ENCODE results near the gene PCNX2. TPM values are rescaled to one million over a fixed set of nuclear protein-coding genes. Genes with fewer than 3 reads are reported as not detected.

The PCNX2 gene
- total RNA-seq, 3 donors from 2014 or later = 6.0 to 11.3 (median 8.5) TPM

DNA sequence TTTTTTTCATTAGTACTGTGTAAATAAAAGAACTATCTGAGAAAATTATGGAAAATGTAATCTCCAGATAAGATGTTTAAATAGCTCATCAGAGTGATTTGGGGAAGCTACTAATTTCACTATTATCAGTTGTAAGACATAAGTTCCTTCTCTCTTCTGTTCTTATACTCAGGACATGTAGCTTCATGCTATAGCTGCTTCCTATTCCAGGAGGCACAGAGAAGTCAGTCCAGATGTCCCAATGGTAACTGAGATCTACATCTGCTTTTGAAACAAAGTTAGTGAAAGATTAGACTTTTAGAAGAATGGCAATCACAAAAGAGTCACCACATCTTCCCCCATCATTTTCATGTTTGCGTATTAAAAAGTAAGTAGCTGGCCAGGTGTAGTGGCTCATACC is 37.6 kb upstream of the PCNX2 start:
- H3K4me1 ChIP-seq (ENCODE audit: low read depth) = peaks cover 23% of the 10 kb centered on the region
- ATAC-seq (no peak), DNase-seq (no peak)
- intact Hi-C loops (cut with DNase I, micrococcal nuclease) = no loop called here
- no peak for TF ChIP-seq CTCF (IDR thresholded peaks at IDR 0.05)
- no peaks in the 10 kb centered on the region for H3K36me3 ChIP-seq (ENCODE audit: low read depth)
- no peak overlapping the region for H3K4me3 ChIP-seq
- no peaks in the 10 kb centered on the region for H3K9me3 ChIP-seq

DNA sequence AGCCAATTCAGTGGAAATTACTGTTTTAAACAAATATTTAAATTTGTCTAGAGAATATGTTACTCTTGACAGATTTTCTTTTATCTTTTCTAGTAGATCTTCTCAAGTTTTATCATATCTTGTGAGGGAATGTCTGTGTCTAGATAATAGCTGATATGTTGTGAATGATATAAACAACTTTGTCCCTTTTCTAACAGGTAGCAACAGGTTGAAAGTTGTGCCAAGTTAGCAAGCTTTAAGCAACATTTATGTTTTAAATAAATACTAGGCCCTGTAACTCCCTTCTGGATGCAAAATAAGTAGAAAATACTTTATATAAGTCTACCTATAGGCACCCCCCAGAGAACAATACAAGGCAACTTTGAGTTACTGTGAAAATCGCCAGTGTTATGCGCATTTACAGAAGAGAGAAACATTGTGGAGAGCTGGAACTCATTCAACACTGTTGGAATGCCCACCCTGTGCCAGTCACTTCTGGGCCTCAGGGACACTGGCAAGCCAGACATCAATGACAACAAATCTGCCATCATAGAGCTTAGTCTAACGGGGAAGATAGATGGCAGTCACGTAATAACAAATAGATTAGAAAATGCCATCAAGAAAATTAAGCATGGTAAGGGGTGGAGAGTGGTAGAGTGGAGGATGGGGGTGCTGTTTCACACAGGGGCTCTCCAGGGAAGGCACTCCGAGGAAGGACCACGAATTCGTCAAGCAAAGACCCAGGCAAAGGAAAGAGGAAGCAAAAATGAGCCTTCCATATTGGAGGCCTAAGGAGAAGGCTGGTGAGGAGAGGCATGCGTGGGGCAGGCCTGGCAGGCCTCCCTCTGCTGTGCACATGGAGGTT is 36.4 kb upstream of the PCNX2 start:
- H3K4me1 ChIP-seq (ENCODE audit: low read depth) = peaks cover 21% of the 10 kb centered on the region
- H3K9me3 ChIP-seq = no peaks in the 10 kb centered on the region
- intact Hi-C loops (cut with DNase I, micrococcal nuclease) = no loop called here
- H3K4me3 ChIP-seq = no peak overlapping the region
- no peak for ATAC-seq
- no peak for TF ChIP-seq CTCF (IDR thresholded peaks at IDR 0.05)
- H3K36me3 ChIP-seq (ENCODE audit: low read depth) = no peaks in the 10 kb centered on the region
- no peak for DNase-seq

DNA sequence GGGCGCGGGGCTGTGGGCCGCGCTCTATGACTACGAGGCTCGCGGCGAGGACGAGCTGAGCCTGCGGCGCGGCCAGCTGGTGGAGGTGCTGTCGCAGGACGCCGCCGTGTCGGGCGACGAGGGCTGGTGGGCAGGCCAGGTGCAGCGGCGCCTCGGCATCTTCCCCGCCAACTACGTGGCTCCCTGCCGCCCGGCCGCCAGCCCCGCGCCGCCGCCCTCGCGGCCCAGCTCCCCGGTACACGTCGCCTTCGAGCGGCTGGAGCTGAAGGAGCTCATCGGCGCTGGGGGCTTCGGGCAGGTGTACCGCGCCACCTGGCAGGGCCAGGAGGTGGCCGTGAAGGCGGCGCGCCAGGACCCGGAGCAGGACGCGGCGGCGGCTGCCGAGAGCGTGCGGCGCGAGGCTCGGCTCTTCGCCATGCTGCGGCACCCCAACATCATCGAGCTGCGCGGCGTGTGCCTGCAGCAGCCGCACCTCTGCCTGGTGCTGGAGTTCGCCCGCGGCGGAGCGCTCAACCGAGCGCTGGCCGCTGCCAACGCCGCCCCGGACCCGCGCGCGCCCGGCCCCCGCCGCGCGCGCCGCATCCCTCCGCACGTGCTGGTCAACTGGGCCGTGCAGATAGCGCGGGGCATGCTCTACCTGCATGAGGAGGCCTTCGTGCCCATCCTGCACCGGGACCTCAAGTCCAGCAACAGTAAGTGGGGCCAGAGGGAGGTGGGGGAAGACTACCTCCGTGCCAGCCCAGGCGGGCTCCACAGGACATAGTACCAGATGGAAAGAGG is 32.8 kb upstream of the PCNX2 start:
- no peaks in the 10 kb centered on the region for H3K36me3 ChIP-seq (ENCODE audit: low read depth)

GRCh38 chr1:233327651-233328141 is 32.2 kb upstream of the PCNX2 start, which contains the start of gene MAP3K21:
Gene MAP3K21 (plus strand): TSS chr1:233327724. CDS start chr1:233328029, 305 bp downstream.
- intact Hi-C loops (cut with DNase I, micrococcal nuclease) = no loop called here
- no peak for TF ChIP-seq CTCF (IDR thresholded peaks at IDR 0.05)
- ATAC-seq = peak; percentile 80

More for the DNA sequence above, 32.8 kb upstream of the PCNX2 start:
- ATAC-seq = peak; percentile 49
- Histone ChIP-seq H3K9me3 (no peaks in the 10 kb centered on the region), H3K4me1 (ENCODE audit: low read depth) (peaks cover 25% of the 10 kb centered on the region), H3K4me3 (peak overlapping the region; percentile 54)
- intact Hi-C loops (cut with DNase I, micrococcal nuclease) = no loop called here
- DNase-seq = peak; percentile 47 to 71 (median 69)
- TF ChIP-seq CTCF (IDR thresholded peaks at IDR 0.05) = no peak

GRCh38 chr1:233326811-233327650 is 31.5 kb upstream of the PCNX2 start:
- H3K36me3 ChIP-seq (ENCODE audit: low read depth) = no peaks in the 10 kb centered on the region
- intact Hi-C loops (cut with DNase I, micrococcal nuclease) = no loop called here
- H3K4me1 ChIP-seq (ENCODE audit: low read depth) = peaks cover 25% of the 10 kb centered on the region
- peak; percentile 98 to 99 (median 98) for DNase-seq
- H3K4me3 ChIP-seq = no peak overlapping the region
- no peaks in the 10 kb centered on the region for H3K9me3 ChIP-seq
- no peak for TF ChIP-seq CTCF (IDR thresholded peaks at IDR 0.05)
- peak; percentile 92 for ATAC-seq

More at GRCh38 chr1:233327651-233328141, 32.2 kb upstream of the PCNX2 start, which contains the start of gene MAP3K21:
- peak within 1 kb of the TSS; percentile 54 for H3K4me3 ChIP-seq
- peaks cover 25% of the 10 kb centered on the region for H3K4me1 ChIP-seq (ENCODE audit: low read depth)
- no peaks in the 10 kb centered on the region for H3K36me3 ChIP-seq (ENCODE audit: low read depth)
- H3K9me3 ChIP-seq = no peaks in the 10 kb centered on the region
- no peak for DNase-seq
